Measurements from ENCODE around the gene RECK. TPM values are rescaled to one million over a fixed set of nuclear protein-coding genes. Genes with fewer than 3 reads are reported as not detected.

Gene RECK
- total RNA-seq, 2 experiments from 2014 or later = 9.3 to 9.8 TPM

DNA sequence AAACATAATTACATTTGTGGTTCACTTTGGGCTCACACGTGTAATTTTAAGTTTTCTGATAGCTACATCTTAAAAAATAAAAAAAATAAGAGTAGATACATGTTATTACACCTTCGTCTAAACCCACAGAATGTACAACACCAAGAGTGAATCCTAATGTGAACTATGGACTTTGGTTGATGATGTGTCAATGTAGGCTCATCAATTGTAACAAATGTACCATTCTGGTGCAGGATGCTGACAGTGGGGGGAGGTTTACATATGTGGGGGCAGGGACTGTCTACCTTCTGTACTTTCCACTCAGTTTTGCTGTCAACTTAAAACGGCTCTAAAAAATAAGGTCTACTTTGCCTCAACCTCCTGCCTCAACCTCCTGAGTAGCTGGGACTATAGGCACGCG is 2.5 kb upstream of the RECK start:
- intact Hi-C loops (cut with DNase I, micrococcal nuclease) = no loop called here
- DNase-seq (no peak), ATAC-seq (ENCODE audit: poor library complexity) (no peak)
- CTCF ChIA-PET = no interaction called here
- Histone ChIP-seq H3K9me3 (ENCODE audit: control insufficient read depth in 1 of 2, insufficient read depth in 1 of 2, low read length in 2 of 2) (no peaks in the 10 kb centered on the region), H3K4me1 (ENCODE audit: insufficient read depth, low read length) (peaks cover 15% of the 10 kb centered on the region), H3K4me3 (ENCODE audit: low read length) (no peak overlapping the region), H3K27ac (ENCODE audit: low read depth in 1 of 2, low read length in 2 of 2) (no peak overlapping the region), H3K27me3 (ENCODE audit: control insufficient read depth in 1 of 2, insufficient read depth in 2 of 2, low read length in 2 of 2) (no peaks in the 10 kb centered on the region), H3K36me3 (ENCODE audit: insufficient read depth, low read length) (no peaks in the 10 kb centered on the region)
- TF ChIP-seq, protein P1, sequence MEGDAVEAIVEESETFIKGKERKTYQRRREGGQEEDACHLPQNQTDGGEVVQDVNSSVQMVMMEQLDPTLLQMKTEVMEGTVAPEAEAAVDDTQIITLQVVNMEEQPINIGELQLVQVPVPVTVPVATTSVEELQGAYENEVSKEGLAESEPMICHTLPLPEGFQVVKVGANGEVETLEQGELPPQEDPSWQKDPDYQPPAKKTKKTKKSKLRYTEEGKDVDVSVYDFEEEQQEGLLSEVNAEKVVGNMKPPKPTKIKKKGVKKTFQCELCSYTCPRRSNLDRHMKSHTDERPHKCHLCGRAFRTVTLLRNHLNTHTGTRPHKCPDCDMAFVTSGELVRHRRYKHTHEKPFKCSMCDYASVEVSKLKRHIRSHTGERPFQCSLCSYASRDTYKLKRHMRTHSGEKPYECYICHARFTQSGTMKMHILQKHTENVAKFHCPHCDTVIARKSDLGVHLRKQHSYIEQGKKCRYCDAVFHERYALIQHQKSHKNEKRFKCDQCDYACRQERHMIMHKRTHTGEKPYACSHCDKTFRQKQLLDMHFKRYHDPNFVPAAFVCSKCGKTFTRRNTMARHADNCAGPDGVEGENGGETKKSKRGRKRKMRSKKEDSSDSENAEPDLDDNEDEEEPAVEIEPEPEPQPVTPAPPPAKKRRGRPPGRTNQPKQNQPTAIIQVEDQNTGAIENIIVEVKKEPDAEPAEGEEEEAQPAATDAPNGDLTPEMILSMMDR (IDR thresholded peaks at IDR 0.05) = no peak
- POLR2A ChIA-PET = no interaction called here
- H3K27ac Mint-ChIP-seq = no peak overlapping the region
- H3K4me3 Mint-ChIP-seq = peak overlapping the region; percentile 14
- H3K9me3 Mint-ChIP-seq = no peaks in the 10 kb centered on the region
- H3K4me1 Mint-ChIP-seq (ENCODE audit: low read depth) = peaks cover 18% of the 10 kb centered on the region
- no peaks in the 10 kb centered on the region for H3K27me3 Mint-ChIP-seq
- no peaks in the 10 kb centered on the region for H3K36me3 Mint-ChIP-seq (ENCODE audit: low read depth)

- Mint-ChIP-seq H3K4me1 (ENCODE audit: low read depth) (peaks cover 26% of the 10 kb centered on the region), H3K27ac (no peak overlapping the region), H3K4me3 (peak overlapping the region; percentile 73), H3K27me3 (no peaks in the 10 kb centered on the region), H3K36me3 (ENCODE audit: low read depth) (no peaks in the 10 kb centered on the region), H3K9me3 (no peaks in the 10 kb centered on the region)
- H3K36me3 ChIP-seq (ENCODE audit: insufficient read depth, low read length) = no peaks in the 10 kb centered on the region
- no peaks in the 10 kb centered on the region for H3K27me3 ChIP-seq (ENCODE audit: control insufficient read depth in 1 of 2, insufficient read depth in 2 of 2, low read length in 2 of 2)
- no peak overlapping the region for H3K4me3 ChIP-seq (ENCODE audit: low read length)
- POLR2A ChIA-PET = no interaction called here
- ATAC-seq (ENCODE audit: poor library complexity) (no peak), DNase-seq (no peak)
- intact Hi-C loops (cut with DNase I, micrococcal nuclease) = loop anchor here in 1 of 2 experiments (5.0 kb wide), 2 partner anchors 52 to 732 kb away; no protein-coding TSS in a partner anchor
- no peak overlapping the region for H3K27ac ChIP-seq (ENCODE audit: low read depth in 1 of 2, low read length in 2 of 2)
- CTCF ChIA-PET = interaction anchor here (0.9 to 2.9 kb wide), 2 partner anchors 12 to 68 kb away, joined by 3 to 9 read pairs; no protein-coding TSS in a partner anchor
- TF ChIP-seq, protein P1 (IDR thresholded peaks at IDR 0.05) = no peak
- H3K4me1 ChIP-seq (ENCODE audit: insufficient read depth, low read length) = peaks cover 15% of the 10 kb centered on the region
- H3K9me3 ChIP-seq (ENCODE audit: control insufficient read depth in 1 of 2, insufficient read depth in 1 of 2, low read length in 2 of 2) = no peaks in the 10 kb centered on the region
Observed at GRCh38 chr9:36035006-36035405, 1.7 kb upstream of the RECK start.

DNA sequence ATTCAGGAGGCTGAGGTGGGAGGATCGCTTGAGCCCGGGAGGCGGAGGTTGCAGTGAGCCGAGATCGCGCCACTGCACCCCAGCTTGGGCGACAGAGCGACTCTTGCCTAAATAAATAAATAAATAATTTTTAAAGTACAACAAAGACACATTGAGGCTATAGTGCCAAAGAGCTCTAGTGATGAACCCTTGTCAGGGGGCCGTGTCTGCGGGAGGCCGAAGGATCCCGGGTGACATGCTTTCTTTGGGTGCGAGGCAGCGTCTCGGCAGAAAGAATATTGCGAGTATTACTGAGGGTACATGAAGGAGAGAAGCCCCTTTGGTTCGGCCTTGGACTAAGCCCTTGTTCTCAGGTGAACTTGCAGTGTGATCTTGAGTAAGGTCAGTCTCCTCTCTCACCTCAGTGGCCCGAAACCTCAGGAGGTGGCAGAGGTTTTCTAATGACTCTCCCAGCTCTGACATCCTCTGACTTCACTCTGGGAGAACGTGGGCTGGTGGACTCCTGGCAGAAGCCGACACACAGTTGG is 397 bp upstream of the RECK start:
- H3K27ac ChIP-seq (ENCODE audit: low read depth in 1 of 2, low read length in 2 of 2) = no peak overlapping the region
- H3K9me3 Mint-ChIP-seq = no peaks in the 10 kb centered on the region
- peaks cover 39% of the 10 kb centered on the region for H3K4me1 Mint-ChIP-seq (ENCODE audit: low read depth)
- H3K36me3 Mint-ChIP-seq (ENCODE audit: low read depth) = no peaks in the 10 kb centered on the region
- H3K27me3 ChIP-seq (ENCODE audit: control insufficient read depth in 1 of 2, insufficient read depth in 2 of 2, low read length in 2 of 2) = no peaks in the 10 kb centered on the region
- peak overlapping the region; percentile 91 for H3K4me3 Mint-ChIP-seq
- POLR2A ChIA-PET = interaction anchor here (1.0 to 1.2 kb wide), 3 partner anchors 26 to 100 kb away, joined by 3 read pairs; partner anchors contain the start of gene GLIPR2
- CTCF ChIA-PET = interaction anchor here (1.9 to 2.9 kb wide), 2 partner anchors 13 to 28 kb away, joined by 7 to 9 read pairs; no protein-coding TSS in a partner anchor
- H3K4me3 ChIP-seq (ENCODE audit: low read length) = peak overlapping the region; percentile 85
- H3K9me3 ChIP-seq (ENCODE audit: control insufficient read depth in 1 of 2, insufficient read depth in 1 of 2, low read length in 2 of 2) = no peaks in the 10 kb centered on the region
- H3K4me1 ChIP-seq (ENCODE audit: insufficient read depth, low read length) = peaks cover 16% of the 10 kb centered on the region
- H3K27ac Mint-ChIP-seq = peak overlapping the region; percentile 44
- TF ChIP-seq, protein P1 (IDR thresholded peaks at IDR 0.05) = no peak
- no peak for ATAC-seq (ENCODE audit: poor library complexity)
- intact Hi-C loops (cut with DNase I, micrococcal nuclease) = loop anchor here in 1 of 2 experiments (5.0 kb wide), 2 partner anchors 51 to 731 kb away; no protein-coding TSS in a partner anchor
- no peak for DNase-seq
- no peaks in the 10 kb centered on the region for H3K36me3 ChIP-seq (ENCODE audit: insufficient read depth, low read length)
- no peaks in the 10 kb centered on the region for H3K27me3 Mint-ChIP-seq
